ENCODE data around the gene TMUB2. TPM values are rescaled to one million over a fixed set of nuclear protein-coding genes. Genes with fewer than 3 reads are reported as not detected.

TMUB2 gene
- total RNA-seq, 1 experiment from 2014 or later, result 25.1 TPM

DNA sequence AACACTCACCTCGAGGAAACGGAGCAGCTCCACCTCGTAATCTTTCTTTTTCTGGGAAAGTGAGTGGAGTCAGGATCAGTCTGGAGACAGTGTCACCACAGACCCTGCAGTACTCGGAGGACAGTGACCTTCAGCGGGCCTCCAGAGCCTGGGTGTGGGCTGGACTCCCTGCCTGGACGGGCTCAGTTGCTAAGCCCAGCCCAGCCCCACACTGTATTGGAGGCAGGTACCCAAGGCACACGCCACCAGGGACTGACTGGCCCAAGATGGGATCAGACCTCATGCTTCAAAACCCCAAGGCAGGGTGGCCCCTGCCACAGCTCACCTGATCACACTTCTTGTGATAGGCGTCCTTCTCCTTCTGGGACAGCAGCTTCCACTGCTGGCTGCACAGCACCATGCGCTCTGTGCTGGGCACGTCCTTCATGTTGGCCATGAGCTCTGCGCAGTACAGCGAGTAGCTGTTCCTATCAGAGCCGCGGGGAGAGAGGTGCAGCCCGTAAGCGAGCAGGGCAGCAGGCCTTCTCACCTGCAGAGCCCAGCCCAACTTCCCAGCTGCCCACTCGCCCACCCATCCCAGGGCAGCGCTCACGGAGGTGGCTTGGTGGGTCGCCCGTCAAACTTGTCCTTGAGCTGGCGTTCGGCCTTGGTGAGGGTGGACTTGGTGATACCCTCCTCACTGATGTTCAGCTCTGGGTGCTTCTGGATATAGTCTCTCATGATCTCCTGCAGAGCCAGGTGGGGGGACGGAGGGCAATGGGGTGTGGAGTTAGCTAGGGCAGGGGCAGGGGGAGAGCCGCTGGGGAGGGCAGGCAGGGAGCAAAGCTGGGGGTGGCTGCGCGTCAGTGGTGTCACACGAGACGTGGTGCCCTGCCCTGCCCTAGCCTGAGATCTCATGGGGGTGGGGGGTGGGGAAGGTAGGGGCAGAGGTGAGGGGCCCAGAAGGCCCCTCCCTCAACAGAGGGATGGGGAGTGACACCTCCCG lies 24.8 kb downstream of the TMUB2 start (continued):
- TF ChIP-seq EZH2phosphoT487 (IDR thresholded peaks at IDR 0.05; ENCODE audit: borderline replicate concordance), result no peak

DNA sequence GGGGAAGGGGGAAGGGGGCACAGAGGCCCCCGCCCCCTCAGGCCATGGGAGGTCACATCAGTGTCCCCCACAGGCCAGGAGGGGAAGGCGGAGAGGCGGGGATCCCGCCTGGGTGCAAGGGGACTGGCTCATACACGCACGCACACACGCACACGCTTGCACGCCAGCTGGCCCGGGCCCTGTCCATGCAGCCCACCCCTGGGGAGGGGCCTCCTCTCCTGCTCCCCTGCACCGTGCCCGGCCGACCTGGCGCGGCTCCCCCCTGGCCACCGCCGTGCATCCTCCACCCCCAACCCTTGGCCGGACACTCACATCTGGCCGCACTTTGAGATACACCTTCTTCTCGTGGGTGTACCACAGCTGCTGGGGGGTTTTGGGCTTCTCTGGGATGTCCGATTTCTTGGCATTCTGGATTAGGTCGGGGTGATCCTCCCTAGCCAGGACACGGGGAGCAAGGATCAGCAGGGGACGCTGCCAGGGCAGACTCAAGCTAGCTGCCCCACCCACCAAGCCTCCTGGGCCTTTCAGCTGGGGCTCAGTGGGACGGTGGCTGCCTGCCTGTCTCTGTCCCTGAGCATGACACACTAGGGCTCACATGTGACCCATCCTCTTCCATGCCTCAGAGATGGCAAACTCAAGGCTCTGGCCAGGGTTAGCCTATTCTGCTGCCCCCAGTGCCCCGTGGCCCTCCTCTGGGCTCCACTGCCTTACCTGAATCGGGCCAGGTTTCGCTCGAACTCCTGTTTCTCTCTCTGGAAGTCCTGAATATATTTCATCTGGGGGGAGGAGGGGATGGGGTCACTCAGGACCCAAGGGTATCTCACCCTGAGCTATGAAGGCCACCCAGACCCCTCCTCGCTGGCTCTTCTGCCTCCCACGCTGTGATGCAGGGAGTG lies 26.0 kb downstream of the TMUB2 start:
- no peak for ATAC-seq
- Histone ChIP-seq H3K4me3 (replicated peaks in 1 of 2; ENCODE audit: low read depth in 1 of 2, low read length in 2 of 2) (no peak overlapping the region), H3K36me3 (ENCODE audit: control insufficient read depth in 1 of 2, insufficient read depth in 2 of 2, low read length in 2 of 2) (peaks cover 23 to 56% of the 10 kb centered on the region in 2 experiments; a peak in 3 of 4 replicates), H3K9me3 (ENCODE audit: control insufficient read depth in 1 of 2, insufficient read depth in 1 of 2, low read depth in 1 of 2, low read length in 2 of 2) (no peaks in the 10 kb centered on the region), H3K27me3 (ENCODE audit: insufficient read depth, low read length) (no peaks in the 10 kb centered on the region), H3K9me2 (ENCODE audit: insufficient read depth) (no peaks in the 10 kb centered on the region), H3K27ac (ENCODE audit: low read depth, low read length) (peak overlapping the region; percentile 7; the same call in 1 of the 2 replicates), H3K4me1 (ENCODE audit: control insufficient read depth in 1 of 2, insufficient read depth in 2 of 2, low read length in 2 of 2) (peaks cover 26 to 47% of the 10 kb centered on the region in 2 experiments), H3K79me2 (ENCODE audit: insufficient read depth, low read length) (peaks cover 36% of the 10 kb centered on the region), H3K4me2 (ENCODE audit: low read length) (no peak overlapping the region), H3K9ac (ENCODE audit: low read length) (no peak overlapping the region), H4K20me1 (ENCODE audit: insufficient read depth) (no peaks in the 10 kb centered on the region), H2AFZ (ENCODE audit: low read depth, low read length, poor library complexity, severe bottlenecking) (no peak overlapping the region)
- TF ChIP-seq POLR2AphosphoS5 (IDR thresholded peaks at IDR 0.05; ENCODE audit: low read depth, low read length), result 0 out of 2 replicates have a peak, but pooled peaks have one; percentile 6
- TF ChIP-seq, protein P1, sequence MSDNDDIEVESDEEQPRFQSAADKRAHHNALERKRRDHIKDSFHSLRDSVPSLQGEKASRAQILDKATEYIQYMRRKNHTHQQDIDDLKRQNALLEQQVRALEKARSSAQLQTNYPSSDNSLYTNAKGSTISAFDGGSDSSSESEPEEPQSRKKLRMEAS (IDR thresholded peaks at IDR 0.05), result no peak
- no peak for TF ChIP-seq RAD21 (IDR thresholded peaks at IDR 0.05; ENCODE audit: low read depth)
- TF ChIP-seq, protein P2, sequence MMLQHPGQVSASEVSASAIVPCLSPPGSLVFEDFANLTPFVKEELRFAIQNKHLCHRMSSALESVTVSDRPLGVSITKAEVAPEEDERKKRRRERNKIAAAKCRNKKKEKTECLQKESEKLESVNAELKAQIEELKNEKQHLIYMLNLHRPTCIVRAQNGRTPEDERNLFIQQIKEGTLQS (IDR thresholded peaks at IDR 0.05), result no peak
- no TSS peak for BruUV-seq (replicated peaks)
- DNase-seq (ENCODE audit: low read depth, low spot score), result no peak
- POLR2A ChIA-PET, result no interaction called here
- RAD21 ChIA-PET (ENCODE audit: low non-redundant PET in 1 of 2, low total read pairs in 2 of 2, uncharacterized antibody in 2 of 2, unreplicated experiment in 2 of 2), result no interaction called here
- CTCF ChIA-PET, result no interaction called here
- intact Hi-C loops (cut with micrococcal nuclease), result loop anchor here (10.0 kb wide), 1 partner anchor 312 kb away; no protein-coding TSS in a partner anchor
